Measurements from ENCODE around the gene CTIF. TPM values are rescaled to one million over a fixed set of nuclear protein-coding genes. Genes with fewer than 3 reads are reported as not detected.

CTIF gene
- polyA plus RNA-seq, 1 of the 3 experiments (the other 2 are of a cell fraction) = 47.2 TPM

DNA sequence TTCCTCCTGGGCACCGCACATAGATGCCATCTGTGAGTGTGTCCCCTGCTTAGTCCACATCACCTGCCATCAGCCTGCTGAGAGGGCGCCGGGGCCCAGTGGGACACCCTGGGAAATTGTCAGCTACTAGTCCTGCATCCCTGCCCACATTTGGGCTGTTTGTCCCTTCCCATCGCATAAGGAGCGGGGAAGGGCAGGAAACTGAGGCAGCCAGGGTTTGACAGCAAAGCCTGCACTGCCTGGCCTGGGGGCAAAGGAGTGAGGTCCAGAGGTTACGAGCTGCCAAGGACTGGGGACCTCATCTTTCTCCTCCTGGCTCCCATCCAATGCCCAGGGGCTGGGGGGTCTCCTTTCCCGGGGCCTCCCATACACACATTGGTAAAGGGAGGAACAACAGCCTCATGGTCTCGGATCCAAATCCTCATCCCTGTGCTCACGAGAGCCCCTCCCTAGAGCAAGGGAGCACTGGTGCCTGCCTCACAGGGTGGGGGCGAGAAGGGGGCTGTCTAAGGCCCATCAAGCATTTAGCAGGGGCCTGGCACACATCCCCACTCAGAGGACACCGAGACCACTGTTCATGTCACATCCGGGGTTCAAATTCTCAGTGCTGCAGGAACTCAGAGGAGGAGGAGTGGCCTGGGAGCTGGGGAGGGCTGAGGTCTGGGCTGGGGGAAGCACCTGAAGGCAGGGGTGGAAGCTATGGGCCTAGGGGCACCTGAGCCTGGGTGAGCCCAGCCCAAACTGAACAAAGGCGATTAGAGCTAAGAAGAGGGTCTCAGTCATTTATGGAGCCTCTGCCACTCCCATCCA is 298.2 kb downstream of the CTIF start:
- no peak for DNase-seq
- 0 out of 2 replicates have a peak overlapping the region, but pooled peaks have one; percentile 5 for H3K9ac ChIP-seq
- no peaks in the 10 kb centered on the region for H3K9me2 ChIP-seq
- peaks cover 50 to 62% of the 10 kb centered on the region in 2 experiments; a peak in 3 of 4 replicates for H3K4me1 ChIP-seq (ENCODE audit: control insufficient read depth in 1 of 2, insufficient read depth in 2 of 2, low read depth in 1 of 2, low read length in 1 of 2)
- H3F3A ChIP-seq (replicated peaks; ENCODE audit: insufficient read depth) = peaks cover 44% of the 10 kb centered on the region
- ChIA-PET CTCF (no interaction called here), POLR2A (interaction anchor here (1.1 kb wide), 1 partner anchor 10 kb away, joined by 3 read pairs; no protein-coding TSS in a partner anchor)
- 88% methylated on average over 8 of the region's 13 CpGs for WGBS (ENCODE audit: low lambda C conversion rate)
- H3K79me2 ChIP-seq (ENCODE audit: insufficient read depth) = peaks cover 49% of the 10 kb centered on the region
- TF ChIP-seq, protein P1, sequence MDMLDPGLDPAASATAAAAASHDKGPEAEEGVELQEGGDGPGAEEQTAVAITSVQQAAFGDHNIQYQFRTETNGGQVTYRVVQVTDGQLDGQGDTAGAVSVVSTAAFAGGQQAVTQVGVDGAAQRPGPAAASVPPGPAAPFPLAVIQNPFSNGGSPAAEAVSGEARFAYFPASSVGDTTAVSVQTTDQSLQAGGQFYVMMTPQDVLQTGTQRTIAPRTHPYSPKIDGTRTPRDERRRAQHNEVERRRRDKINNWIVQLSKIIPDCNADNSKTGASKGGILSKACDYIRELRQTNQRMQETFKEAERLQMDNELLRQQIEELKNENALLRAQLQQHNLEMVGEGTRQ (IDR thresholded peaks at IDR 0.05; ENCODE audit: borderline replicate concordance, low read depth, low read length) = no peak
- TF ChIP-seq RFX5 (IDR thresholded peaks at IDR 0.05; ENCODE audit: low read length) (no peak), NRF1 (IDR thresholded peaks at IDR 0.05; ENCODE audit: low read depth, low read length) (no peak), TAF1 (IDR thresholded peaks at IDR 0.05; ENCODE audit: borderline replicate concordance, low read depth, low read length) (no peak), GATA2 (CRISPR knock-in tag; IDR thresholded peaks at IDR 0.05) (no peak), EP300 (IDR thresholded peaks at IDR 0.05; ENCODE audit: borderline replicate concordance in 1 of 2, low read depth in 1 of 2, low read length in 1 of 2) (no peak), MEF2A (IDR thresholded peaks at IDR 0.05; ENCODE audit: borderline replicate concordance, low read depth) (no peak), FOSL2 (IDR thresholded peaks at IDR 0.05; ENCODE audit: borderline replicate concordance, low read depth) (no peak), FOXM1 (IDR thresholded peaks at IDR 0.05; ENCODE audit: low read depth) (no peak), SIN3A (IDR thresholded peaks at IDR 0.05; ENCODE audit: borderline replicate concordance, low read depth, low read length) (no peak), TEAD4 (IDR thresholded peaks at IDR 0.05; ENCODE audit: borderline replicate concordance, insufficient read depth) (no peak)
- TF ChIP-seq, protein P2, sequence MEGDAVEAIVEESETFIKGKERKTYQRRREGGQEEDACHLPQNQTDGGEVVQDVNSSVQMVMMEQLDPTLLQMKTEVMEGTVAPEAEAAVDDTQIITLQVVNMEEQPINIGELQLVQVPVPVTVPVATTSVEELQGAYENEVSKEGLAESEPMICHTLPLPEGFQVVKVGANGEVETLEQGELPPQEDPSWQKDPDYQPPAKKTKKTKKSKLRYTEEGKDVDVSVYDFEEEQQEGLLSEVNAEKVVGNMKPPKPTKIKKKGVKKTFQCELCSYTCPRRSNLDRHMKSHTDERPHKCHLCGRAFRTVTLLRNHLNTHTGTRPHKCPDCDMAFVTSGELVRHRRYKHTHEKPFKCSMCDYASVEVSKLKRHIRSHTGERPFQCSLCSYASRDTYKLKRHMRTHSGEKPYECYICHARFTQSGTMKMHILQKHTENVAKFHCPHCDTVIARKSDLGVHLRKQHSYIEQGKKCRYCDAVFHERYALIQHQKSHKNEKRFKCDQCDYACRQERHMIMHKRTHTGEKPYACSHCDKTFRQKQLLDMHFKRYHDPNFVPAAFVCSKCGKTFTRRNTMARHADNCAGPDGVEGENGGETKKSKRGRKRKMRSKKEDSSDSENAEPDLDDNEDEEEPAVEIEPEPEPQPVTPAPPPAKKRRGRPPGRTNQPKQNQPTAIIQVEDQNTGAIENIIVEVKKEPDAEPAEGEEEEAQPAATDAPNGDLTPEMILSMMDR (IDR thresholded peaks at IDR 0.05) = no peak
- TF ChIP-seq, protein P3, sequence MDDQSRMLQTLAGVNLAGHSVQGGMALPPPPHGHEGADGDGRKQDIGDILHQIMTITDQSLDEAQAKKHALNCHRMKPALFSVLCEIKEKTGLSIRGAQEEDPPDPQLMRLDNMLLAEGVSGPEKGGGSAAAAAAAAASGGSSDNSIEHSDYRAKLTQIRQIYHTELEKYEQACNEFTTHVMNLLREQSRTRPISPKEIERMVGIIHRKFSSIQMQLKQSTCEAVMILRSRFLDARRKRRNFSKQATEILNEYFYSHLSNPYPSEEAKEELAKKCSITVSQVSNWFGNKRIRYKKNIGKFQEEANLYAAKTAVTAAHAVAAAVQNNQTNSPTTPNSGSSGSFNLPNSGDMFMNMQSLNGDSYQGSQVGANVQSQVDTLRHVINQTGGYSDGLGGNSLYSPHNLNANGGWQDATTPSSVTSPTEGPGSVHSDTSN (IDR thresholded peaks at IDR 0.05) = no peak
- TF ChIP-seq, protein P4, sequence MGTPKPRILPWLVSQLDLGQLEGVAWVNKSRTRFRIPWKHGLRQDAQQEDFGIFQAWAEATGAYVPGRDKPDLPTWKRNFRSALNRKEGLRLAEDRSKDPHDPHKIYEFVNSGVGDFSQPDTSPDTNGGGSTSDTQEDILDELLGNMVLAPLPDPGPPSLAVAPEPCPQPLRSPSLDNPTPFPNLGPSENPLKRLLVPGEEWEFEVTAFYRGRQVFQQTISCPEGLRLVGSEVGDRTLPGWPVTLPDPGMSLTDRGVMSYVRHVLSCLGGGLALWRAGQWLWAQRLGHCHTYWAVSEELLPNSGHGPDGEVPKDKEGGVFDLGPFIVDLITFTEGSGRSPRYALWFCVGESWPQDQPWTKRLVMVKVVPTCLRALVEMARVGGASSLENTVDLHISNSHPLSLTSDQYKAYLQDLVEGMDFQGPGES (IDR thresholded peaks at IDR 0.05; ENCODE audit: low read depth, low read length) = no peak
- peaks cover 0 to 4% of the 10 kb centered on the region in 2 experiments for H3K36me3 ChIP-seq (replicated peaks in 1 of 2; ENCODE audit: control insufficient read depth in 1 of 2, insufficient read depth in 2 of 2, low read length in 1 of 2)
- peak overlapping the region in 1 of 2 experiments; percentile 74; a peak in 2 of 4 replicates for H3K27ac ChIP-seq (ENCODE audit: low read depth in 2 of 2, low read length in 1 of 2)
- no peaks in the 10 kb centered on the region for H3K9me3 ChIP-seq
- no peaks in the 10 kb centered on the region for H3K27me3 ChIP-seq (ENCODE audit: insufficient read depth)
- H3K4me2 ChIP-seq = 0 out of 2 replicates have a peak overlapping the region, but pooled peaks have one; percentile 45
- H3K4me3 ChIP-seq (ENCODE audit: low read depth in 2 of 2, low read length in 1 of 2) = no peak overlapping the region
- no peaks in the 10 kb centered on the region for H4K20me1 ChIP-seq (ENCODE audit: insufficient read depth)
- no peak overlapping the region for H2AFZ ChIP-seq (ENCODE audit: low read depth)

Measured in SK-N-SH (cell line).